Activated naive CD4-positive, alpha-beta T cell treated with anti-CD3 and anti-CD28 coated beads, Interleukin-2, amount 50 U/mL, for 72 hours (primary cell): Measurements from ENCODE around the gene FOSB. TPM values are rescaled to one million over a fixed set of nuclear protein-coding genes. Genes with fewer than 3 reads are reported as not detected.

Experiments used
- ATAC-seq, 2 donors: fragments of 150-1000 bp; cut with Tn5 transposase; 2 replicates each; pipeline ENCODE4 v1.10.0; 2021; ENCODE audit warnings: mild to moderate bottlenecking in 2 of 2, moderate library complexity in 2 of 2
- DNase-seq, 2 donors: peaks; one replicate each; pipeline ENCODE4 v3.0.0; 2021 to 2022; ENCODE audit warnings: low spot score in 2 of 2
- H3K27ac Mint-ChIP-seq, 2 donors: one replicate each; pipeline ENCODE4 v1.8.0; 2022; ENCODE audit warnings: mild to moderate bottlenecking in 2 of 2, mixed read lengths in 2 of 2
- H3K36me3 Mint-ChIP-seq, 2 donors: one replicate each; pipeline ENCODE4 v1.8.0; 2022; ENCODE audit warnings: mixed read lengths in 2 of 2
- H3K9me3 Mint-ChIP-seq, 2 donors: one replicate each; pipeline ENCODE4 v1.8.0; 2022; ENCODE audit warnings: mixed read lengths in 2 of 2
- total RNA-seq, 2 donors: library from RNA; stranded (reverse); gene quantifications; one replicate each; pipeline ENCODE4 v1.2.3, GENCODE V29; 2022

Gene FOSB
- total RNA-seq, 2 donors from 2014 or later: 19.9 to 37.6 TPM

DNA sequence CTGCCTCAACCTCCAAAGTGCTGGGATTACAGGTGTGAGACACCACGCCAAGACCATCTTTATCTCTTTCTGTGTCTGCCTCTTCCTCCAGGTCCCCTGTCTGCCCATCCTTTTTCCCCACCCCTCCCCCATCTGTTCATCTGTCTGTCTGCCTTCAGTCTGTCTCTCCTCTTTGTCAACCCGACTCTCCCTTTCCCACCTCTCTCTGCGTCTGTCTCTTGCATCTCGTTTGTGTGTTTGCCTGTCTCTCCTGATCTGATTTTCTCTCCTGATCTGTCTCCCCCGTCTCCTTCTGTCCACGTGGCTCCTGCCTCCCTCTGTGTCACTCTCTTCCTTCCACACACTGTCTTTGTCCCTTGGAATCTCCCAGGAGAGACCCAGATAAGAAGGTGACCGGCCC is 49.4 kb downstream of the FOSB start:
- Mint-ChIP-seq H3K9me3 (no peaks in the 10 kb centered on the region), H3K36me3 (peaks cover 6 to 18% of the 10 kb centered on the region in 2 donors), H3K27ac (peak overlapping the region in 1 of 2 donors; percentile 1)
- ATAC-seq: no peak
- no peak for DNase-seq

DNA sequence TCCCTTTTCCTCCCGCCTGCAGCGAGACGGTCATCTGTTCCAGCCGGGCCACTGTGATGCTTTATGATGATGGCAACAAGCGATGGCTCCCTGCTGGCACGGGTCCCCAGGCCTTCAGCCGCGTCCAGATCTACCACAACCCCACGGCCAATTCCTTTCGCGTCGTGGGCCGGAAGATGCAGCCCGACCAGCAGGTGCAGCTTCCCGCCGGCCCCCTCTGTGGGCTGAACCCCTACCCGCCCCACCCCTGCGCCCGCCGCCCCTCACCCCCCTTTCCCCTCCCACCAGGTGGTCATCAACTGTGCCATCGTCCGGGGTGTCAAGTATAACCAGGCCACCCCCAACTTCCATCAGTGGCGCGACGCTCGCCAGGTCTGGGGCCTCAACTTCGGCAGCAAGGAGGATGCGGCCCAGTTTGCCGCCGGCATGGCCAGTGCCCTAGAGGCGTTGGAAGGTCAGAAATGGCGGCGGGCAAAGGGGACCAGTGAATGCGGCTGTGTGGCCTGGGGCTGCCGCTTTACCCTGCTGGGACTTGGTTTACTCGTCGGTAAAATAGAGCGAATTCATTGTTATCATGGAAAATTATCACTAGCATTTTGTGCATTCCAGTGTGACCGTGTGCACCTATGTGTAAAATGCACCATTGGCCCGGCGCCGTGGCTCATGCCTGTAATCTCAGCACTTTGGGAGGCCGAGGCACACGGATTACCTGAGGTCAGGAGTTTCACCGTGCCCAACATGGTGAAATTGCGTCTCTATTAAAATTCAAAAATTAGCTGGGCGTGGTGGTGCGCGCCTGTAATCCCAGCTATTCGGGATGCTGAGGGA is 50.1 kb downstream of the FOSB start:
- Mint-ChIP-seq H3K9me3 (no peaks in the 10 kb centered on the region), H3K27ac (peak overlapping the region in 1 of 2 donors; percentile 1), H3K36me3 (peaks cover 6 to 18% of the 10 kb centered on the region in 2 donors)
- DNase-seq: no peak
- ATAC-seq: no peak

DNA sequence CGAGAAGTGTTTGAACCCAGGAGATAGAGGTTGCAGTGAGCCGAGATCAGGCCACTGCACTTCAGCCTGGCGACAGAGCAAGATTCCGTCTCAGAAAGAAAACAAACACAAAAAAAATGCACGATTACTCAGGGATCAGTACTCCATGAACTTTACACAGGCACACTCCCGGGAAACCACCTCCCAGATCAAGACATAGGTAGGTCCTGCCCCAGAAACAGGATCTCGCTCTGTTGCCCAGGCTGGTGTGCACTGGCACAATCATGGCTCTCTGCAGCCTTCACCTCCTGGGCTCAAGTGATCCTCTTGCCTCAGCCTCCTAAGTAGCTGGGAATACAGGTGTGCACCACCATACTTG is 50.7 kb downstream of the FOSB start:
- ATAC-seq (no peak), DNase-seq (no peak)
- Mint-ChIP-seq H3K27ac (no peak overlapping the region), H3K36me3 (peaks cover 6 to 18% of the 10 kb centered on the region in 2 donors), H3K9me3 (no peaks in the 10 kb centered on the region)

DNA sequence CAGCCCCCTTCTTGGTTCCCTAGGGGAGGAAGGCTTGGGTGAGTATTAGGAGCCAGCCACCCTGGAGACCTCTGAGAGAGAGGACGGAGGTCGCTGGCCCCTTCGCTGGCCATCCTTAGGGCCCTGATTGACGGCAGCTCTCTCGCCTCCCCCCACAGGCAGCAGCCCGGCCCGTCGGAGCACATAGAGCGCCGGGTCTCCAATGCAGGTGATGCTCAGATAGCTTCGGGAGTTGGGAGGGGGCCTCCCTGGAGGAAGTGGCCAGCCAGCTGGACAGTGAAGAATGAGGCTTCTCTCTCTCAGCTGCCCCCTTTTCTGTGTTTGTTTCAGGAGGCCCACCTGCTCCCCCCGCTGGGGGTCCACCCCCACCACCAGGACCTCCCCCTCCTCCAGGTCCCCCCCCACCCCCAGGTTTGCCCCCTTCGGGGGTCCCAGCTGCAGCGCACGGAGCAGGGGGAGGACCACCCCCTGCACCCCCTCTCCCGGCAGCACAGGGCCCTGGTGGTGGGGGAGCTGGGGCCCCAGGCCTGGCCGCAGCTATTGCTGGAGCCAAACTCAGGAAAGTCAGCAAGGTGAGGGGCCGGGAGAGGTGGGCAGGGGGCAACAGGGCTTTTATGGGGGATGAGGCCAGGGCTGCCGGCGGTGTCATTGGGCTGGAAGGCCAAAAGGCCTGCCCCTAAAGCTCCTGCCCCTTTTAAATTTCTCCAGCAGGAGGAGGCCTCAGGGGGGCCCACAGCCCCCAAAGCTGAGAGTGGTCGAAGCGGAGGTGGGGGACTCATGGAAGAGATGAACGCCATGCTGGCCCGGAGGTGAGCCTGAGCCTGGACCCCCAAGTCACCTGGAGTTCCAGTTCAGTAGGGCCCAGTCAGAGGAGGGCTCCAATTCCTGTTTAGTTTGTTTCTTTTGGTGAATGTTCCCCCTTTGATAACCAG is 54.5 kb downstream of the FOSB start:
- Mint-ChIP-seq H3K9me3 (no peaks in the 10 kb centered on the region), H3K36me3 (peaks cover 0 to 14% of the 10 kb centered on the region in 2 donors), H3K27ac (peak overlapping the region in 1 of 2 donors; percentile 30)
- DNase-seq: no peak
- no peak for ATAC-seq

DNA sequence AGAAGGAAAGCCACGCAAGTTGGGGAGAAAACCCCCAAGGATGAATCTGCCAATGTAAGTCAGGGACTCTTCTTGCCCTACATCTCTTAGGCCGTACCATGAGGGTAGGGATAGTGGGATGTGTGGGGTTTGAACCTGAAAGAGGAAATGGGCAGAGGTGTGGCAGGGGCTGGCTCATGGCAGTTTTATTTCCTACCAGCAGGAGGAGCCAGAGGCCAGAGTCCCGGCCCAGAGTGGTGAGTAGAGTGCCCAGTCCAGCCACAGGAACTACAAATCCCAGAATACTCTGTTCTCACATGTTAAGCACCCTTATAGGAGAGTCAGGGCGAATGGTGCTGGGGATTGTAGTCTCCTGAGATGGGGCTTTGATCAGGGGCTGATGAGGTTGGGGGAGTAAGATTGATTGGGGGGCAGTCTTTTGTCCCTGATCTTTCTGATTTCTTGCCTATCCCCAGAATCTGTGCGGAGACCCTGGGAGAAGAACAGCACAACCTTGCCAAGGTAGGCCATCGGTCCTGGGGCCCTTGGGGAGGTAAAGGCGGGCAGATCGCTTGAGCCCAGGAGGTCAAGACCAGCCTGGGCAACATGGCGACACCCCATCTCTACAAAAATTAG is 56.0 kb downstream of the FOSB start:
- no peaks in the 10 kb centered on the region for H3K9me3 Mint-ChIP-seq
- H3K36me3 Mint-ChIP-seq: peaks cover 5 to 17% of the 10 kb centered on the region in 2 donors
- peak; percentile 72 to 74 for DNase-seq
- ATAC-seq: peak; percentile 92 to 98
- peak overlapping the region; percentile 27 to 73 for H3K27ac Mint-ChIP-seq

DNA sequence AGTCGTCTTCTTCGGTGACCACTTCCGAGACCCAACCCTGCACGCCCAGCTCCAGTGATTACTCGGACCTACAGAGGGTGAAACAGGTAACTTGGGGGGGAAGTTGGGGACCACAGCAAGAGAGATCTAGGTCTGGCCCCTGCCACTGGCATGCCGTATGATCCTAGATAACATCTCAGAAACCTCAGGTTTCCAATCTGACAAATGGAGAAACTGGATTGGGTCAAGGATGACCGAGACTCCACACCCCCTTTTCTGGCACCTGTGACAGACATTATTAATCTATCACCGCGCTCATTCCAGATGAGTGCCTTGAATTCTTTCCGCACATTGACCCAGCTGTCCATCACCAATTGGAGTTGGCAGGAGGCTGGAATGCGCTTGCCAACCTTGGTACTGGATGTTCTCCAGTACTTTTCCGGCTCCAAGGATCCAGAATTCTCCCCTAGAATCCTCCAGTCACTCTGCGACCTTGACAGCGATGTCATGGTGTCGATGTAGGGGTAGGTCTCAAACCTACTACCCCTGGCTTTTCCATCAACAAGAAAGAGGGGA is 56.9 kb downstream of the FOSB start:
- H3K9me3 Mint-ChIP-seq: no peaks in the 10 kb centered on the region
- H3K27ac Mint-ChIP-seq: no peak overlapping the region
- ATAC-seq (no peak), DNase-seq (no peak)
- H3K36me3 Mint-ChIP-seq: peaks cover 5 to 17% of the 10 kb centered on the region in 2 donors

Other genes starting within 250 kb of the FOSB start
- gene EXOC3L2, start 222.6 kb upstream of the FOSB start, total RNA-seq: not detected
- gene MARK4, start 216.7 kb upstream of the FOSB start, total RNA-seq: 10 to 100 TPM; 28.2 to 30.9 TPM
- gene CKM, start 145.1 kb upstream of the FOSB start, total RNA-seq: not detected
- gene KLC3, start 127.2 kb upstream of the FOSB start, total RNA-seq: under 1 TPM in 1 of 2 donors, not detected in 1; 0.35 TPM
- 10 to 100 TPM; 26.3 to 27.1 TPM for gene ERCC2, start 97.4 kb upstream of the FOSB start, total RNA-seq
- gene PPP1R13L, start 62.9 kb upstream of the FOSB start, total RNA-seq: 10 to 100 TPM; 10.9 to 52.2 TPM
- 10 to 100 TPM in 1 of 2 donors, 1 to 10 TPM in 1; 6.8 to 14.1 TPM for gene POLR1G, start 61.4 kb upstream of the FOSB start, total RNA-seq
- 10 to 100 TPM in 1 of 2 donors, 1 to 10 TPM in 1; 9.7 to 60.7 TPM for gene ERCC1, start 44.1 kb upstream of the FOSB start, total RNA-seq
- 1 to 10 TPM; 3.2 to 5.1 TPM for gene RTN2, start 29.1 kb downstream of the FOSB start, total RNA-seq
- gene PPM1N, start 30.4 kb downstream of the FOSB start, total RNA-seq: 1 to 10 TPM; 1.5 to 7.4 TPM
- gene VASP, start 39.5 kb downstream of the FOSB start, total RNA-seq: 100 to 1,000 TPM in 1 of 2 donors, 10 to 100 TPM in 1; 76.8 to 156 TPM
- gene OPA3, start 116.8 kb downstream of the FOSB start, total RNA-seq: 10 to 100 TPM; 16.6 to 16.7 TPM
- under 1 TPM in 1 of 2 donors, not detected in 1; 0.09 TPM for gene GPR4, start 134.2 kb downstream of the FOSB start, total RNA-seq
- 100 to 1,000 TPM; 142 to 161 TPM for gene EML2, start 171.4 kb downstream of the FOSB start, total RNA-seq
- 10 to 100 TPM in 1 of 2 donors, 1 to 10 TPM in 1; 7.0 to 15.7 TPM for gene GIPR, start 200.2 kb downstream of the FOSB start, total RNA-seq
- gene SNRPD2, start 224.0 kb downstream of the FOSB start, total RNA-seq: 100 to 1,000 TPM; 755 to 839 TPM
- 10 to 100 TPM; 21.0 to 30.6 TPM for gene QPCTL, start 224.7 kb downstream of the FOSB start, total RNA-seq